ENCODE results near the gene STRBP.
A peak's percentile ranks its signal among the peaks of the same experiment; 100 is the strongest.

The STRBP gene

DNA sequence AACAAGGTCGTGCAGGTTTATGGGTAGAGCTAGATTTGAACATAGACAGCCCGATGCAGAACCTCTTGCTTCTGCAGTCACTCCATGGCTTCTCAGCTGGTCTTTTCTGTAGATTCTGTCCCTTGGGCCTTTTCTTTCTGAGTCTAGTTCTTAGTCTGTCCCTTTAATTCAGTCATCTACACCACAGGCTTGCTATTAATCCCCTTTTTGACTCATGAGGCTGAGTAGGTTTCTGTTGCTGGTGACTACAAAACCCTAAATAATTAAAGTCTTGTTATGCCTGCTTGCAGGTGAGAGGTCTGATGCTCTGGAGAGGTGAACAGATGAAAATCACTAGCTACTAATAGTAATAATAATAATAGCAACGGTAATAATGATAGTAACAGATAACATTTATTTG is 19.3 kb upstream of the STRBP start:
- no peak overlapping the region for H2AFZ ChIP-seq (ENCODE audit: low read depth, low read length)

DNA sequence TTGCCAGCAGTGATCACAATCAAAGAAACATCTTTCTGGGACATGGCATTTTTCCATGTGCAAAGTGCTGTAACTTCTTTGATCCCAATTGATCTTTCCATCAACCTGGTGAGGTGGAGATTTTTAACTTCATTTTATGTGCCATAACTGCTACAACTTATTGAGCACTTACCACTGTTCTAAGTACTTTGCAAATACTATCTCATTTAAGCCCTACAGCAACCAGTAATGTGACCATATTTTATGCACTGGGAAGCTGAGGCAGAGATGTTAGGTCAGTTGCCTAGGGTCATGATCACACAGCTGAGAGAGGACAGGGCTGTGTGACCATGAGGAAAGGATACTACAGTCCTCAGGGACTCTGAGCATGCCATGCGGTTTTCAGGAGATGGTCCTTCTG is 17.9 kb upstream of the STRBP start:
- Histone ChIP-seq H3K9me3 (ENCODE audit: insufficient read depth, low read length, severe bottlenecking) (no peaks in the 10 kb centered on the region), H3K36me3 (ENCODE audit: insufficient read depth, low read length) (no peaks in the 10 kb centered on the region), H3K27ac (ENCODE audit: low read length) (no peak overlapping the region), H3K79me2 (ENCODE audit: insufficient read depth, low read length) (no peaks in the 10 kb centered on the region), H4K20me1 (ENCODE audit: insufficient read depth, low read length) (no peaks in the 10 kb centered on the region), H3K9ac (ENCODE audit: low read depth, low read length) (no peak overlapping the region), H3K4me3 (ENCODE audit: low read depth in 1 of 2, low read length in 2 of 2) (no peak overlapping the region), H3K4me2 (ENCODE audit: insufficient read depth, low read length) (no peak overlapping the region), H3K4me1 (ENCODE audit: insufficient read depth, low read length) (no peaks in the 10 kb centered on the region), H2AFZ (ENCODE audit: low read depth, low read length) (no peak overlapping the region), H3K27me3 (ENCODE audit: insufficient read depth, low read length, poor library complexity) (peaks cover 2% of the 10 kb centered on the region)
- no peak for TF ChIP-seq EZH2 (IDR thresholded peaks at IDR 0.05; ENCODE audit: borderline replicate concordance, low read depth, low read length, severe bottlenecking)
- TF ChIP-seq, protein P1, sequence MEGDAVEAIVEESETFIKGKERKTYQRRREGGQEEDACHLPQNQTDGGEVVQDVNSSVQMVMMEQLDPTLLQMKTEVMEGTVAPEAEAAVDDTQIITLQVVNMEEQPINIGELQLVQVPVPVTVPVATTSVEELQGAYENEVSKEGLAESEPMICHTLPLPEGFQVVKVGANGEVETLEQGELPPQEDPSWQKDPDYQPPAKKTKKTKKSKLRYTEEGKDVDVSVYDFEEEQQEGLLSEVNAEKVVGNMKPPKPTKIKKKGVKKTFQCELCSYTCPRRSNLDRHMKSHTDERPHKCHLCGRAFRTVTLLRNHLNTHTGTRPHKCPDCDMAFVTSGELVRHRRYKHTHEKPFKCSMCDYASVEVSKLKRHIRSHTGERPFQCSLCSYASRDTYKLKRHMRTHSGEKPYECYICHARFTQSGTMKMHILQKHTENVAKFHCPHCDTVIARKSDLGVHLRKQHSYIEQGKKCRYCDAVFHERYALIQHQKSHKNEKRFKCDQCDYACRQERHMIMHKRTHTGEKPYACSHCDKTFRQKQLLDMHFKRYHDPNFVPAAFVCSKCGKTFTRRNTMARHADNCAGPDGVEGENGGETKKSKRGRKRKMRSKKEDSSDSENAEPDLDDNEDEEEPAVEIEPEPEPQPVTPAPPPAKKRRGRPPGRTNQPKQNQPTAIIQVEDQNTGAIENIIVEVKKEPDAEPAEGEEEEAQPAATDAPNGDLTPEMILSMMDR (IDR thresholded peaks at IDR 0.05; ENCODE audit: borderline replicate concordance, extremely low read depth, low read length, poor library complexity, severe bottlenecking) = no peak
- no peak for DNase-seq
- no peak for ATAC-seq (ENCODE audit: insufficient read depth, low read depth)

More for the DNA sequence above, 19.3 kb upstream of the STRBP start:
- Histone ChIP-seq H3K9ac (ENCODE audit: low read depth, low read length) (no peak overlapping the region), H3K4me3 (ENCODE audit: low read depth in 1 of 2, low read length in 2 of 2) (no peak overlapping the region), H3K27me3 (ENCODE audit: insufficient read depth, low read length, poor library complexity) (peaks cover 2% of the 10 kb centered on the region), H3K9me3 (ENCODE audit: insufficient read depth, low read length, severe bottlenecking) (no peaks in the 10 kb centered on the region), H3K79me2 (ENCODE audit: insufficient read depth, low read length) (no peaks in the 10 kb centered on the region), H3K27ac (ENCODE audit: low read length) (no peak overlapping the region), H3K4me2 (ENCODE audit: insufficient read depth, low read length) (no peak overlapping the region), H4K20me1 (ENCODE audit: insufficient read depth, low read length) (no peaks in the 10 kb centered on the region), H3K4me1 (ENCODE audit: insufficient read depth, low read length) (no peaks in the 10 kb centered on the region), H3K36me3 (ENCODE audit: insufficient read depth, low read length) (no peaks in the 10 kb centered on the region)
- no peak for ATAC-seq (ENCODE audit: insufficient read depth, low read depth)
- DNase-seq = no peak
- TF ChIP-seq, protein P1 (IDR thresholded peaks at IDR 0.05; ENCODE audit: borderline replicate concordance, extremely low read depth, low read length, poor library complexity, severe bottlenecking) = no peak
- no peak for TF ChIP-seq EZH2 (IDR thresholded peaks at IDR 0.05; ENCODE audit: borderline replicate concordance, low read depth, low read length, severe bottlenecking)

DNA sequence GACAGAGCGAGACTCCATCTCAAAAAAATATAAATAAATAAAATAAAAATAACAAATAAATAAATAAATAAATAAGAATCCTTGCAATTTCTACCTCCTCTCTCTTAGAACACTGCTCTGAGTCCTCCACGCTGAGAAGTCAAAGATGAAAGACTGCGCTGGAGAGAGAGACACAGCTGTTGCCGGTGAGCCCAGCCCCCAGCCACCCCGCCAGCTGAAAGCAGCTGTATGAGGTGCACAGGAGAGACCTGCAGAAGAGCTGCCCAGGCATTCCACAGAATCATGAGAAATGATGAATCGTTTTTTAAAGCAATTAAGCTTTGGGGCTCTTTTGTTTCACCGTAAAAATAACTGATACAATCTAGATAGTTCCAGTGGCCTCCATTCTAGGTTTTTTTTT is 16.3 kb upstream of the STRBP start:
- H3K36me3 ChIP-seq (ENCODE audit: insufficient read depth, low read length) = no peaks in the 10 kb centered on the region
- H2AFZ ChIP-seq (ENCODE audit: low read depth, low read length) = no peak overlapping the region
- H3K27ac ChIP-seq (ENCODE audit: low read length) = no peak overlapping the region
- no peak overlapping the region for H3K4me2 ChIP-seq (ENCODE audit: insufficient read depth, low read length)
- H3K4me1 ChIP-seq (ENCODE audit: insufficient read depth, low read length) = no peaks in the 10 kb centered on the region
- no peaks in the 10 kb centered on the region for H3K9me3 ChIP-seq (ENCODE audit: insufficient read depth, low read length, severe bottlenecking)
- TF ChIP-seq EZH2 (IDR thresholded peaks at IDR 0.05; ENCODE audit: borderline replicate concordance, low read depth, low read length, severe bottlenecking) = no peak
- H3K9ac ChIP-seq (ENCODE audit: low read depth, low read length) = no peak overlapping the region
- H3K4me3 ChIP-seq (ENCODE audit: low read depth in 1 of 2, low read length in 2 of 2) = no peak overlapping the region
- H3K79me2 ChIP-seq (ENCODE audit: insufficient read depth, low read length) = no peaks in the 10 kb centered on the region
- peaks cover 2% of the 10 kb centered on the region for H3K27me3 ChIP-seq (ENCODE audit: insufficient read depth, low read length, poor library complexity)
- ATAC-seq (ENCODE audit: insufficient read depth, low read depth) (peak; percentile 83), DNase-seq (peak; percentile 40)
- no peaks in the 10 kb centered on the region for H4K20me1 ChIP-seq (ENCODE audit: insufficient read depth, low read length)

DNA sequence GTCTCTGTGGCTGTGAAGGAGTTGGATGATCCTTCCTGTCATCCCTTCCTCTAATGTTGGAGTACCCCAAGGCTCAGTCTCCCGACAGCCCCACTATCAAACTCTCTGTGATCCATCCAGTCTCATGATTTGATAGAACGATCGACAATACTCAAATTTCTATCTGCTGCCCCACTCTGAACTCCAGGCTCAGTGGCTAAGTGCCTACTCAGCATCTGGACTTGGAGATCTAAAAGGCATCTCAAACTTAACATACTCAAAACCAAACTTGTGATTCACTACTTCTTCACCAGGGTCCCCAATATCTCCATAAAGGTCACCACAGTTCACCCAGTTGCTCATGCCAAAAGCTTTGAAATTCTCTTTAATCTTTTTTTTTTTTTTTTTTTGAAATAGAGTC is 15.1 kb upstream of the STRBP start:
- no peak overlapping the region for H3K9ac ChIP-seq (ENCODE audit: low read depth, low read length)
- H3K4me3 ChIP-seq (ENCODE audit: low read depth in 1 of 2, low read length in 2 of 2) = no peak overlapping the region
- TF ChIP-seq, protein P1 (IDR thresholded peaks at IDR 0.05; ENCODE audit: borderline replicate concordance, extremely low read depth, low read length, poor library complexity, severe bottlenecking) = no peak
- TF ChIP-seq EZH2 (IDR thresholded peaks at IDR 0.05; ENCODE audit: borderline replicate concordance, low read depth, low read length, severe bottlenecking) = no peak
- no peaks in the 10 kb centered on the region for H3K9me3 ChIP-seq (ENCODE audit: insufficient read depth, low read length, severe bottlenecking)
- H3K27me3 ChIP-seq (ENCODE audit: insufficient read depth, low read length, poor library complexity) = peaks cover 2% of the 10 kb centered on the region
- H4K20me1 ChIP-seq (ENCODE audit: insufficient read depth, low read length) = no peaks in the 10 kb centered on the region
- no peaks in the 10 kb centered on the region for H3K4me1 ChIP-seq (ENCODE audit: insufficient read depth, low read length)
- ATAC-seq (ENCODE audit: insufficient read depth, low read depth) (no peak), DNase-seq (no peak)
- no peak overlapping the region for H3K4me2 ChIP-seq (ENCODE audit: insufficient read depth, low read length)
- H3K36me3 ChIP-seq (ENCODE audit: insufficient read depth, low read length) = no peaks in the 10 kb centered on the region
- no peak overlapping the region for H2AFZ ChIP-seq (ENCODE audit: low read depth, low read length)
- no peaks in the 10 kb centered on the region for H3K79me2 ChIP-seq (ENCODE audit: insufficient read depth, low read length)
- H3K27ac ChIP-seq (ENCODE audit: low read length) = no peak overlapping the region
